Astrocyte of the hippocampus (primary cell): ENCODE results near the gene EFEMP1.
"Not testable (repeated sequence)": the region's sequence is repeated elsewhere in the genome, so short reads cannot be mapped to it uniquely, and the experiment has no call there.

Source experiments
- DNase-seq: peaks from one replicate; pipeline ENCODE4 v3.0.0; 2011; ENCODE audit warnings: low read depth, low spot score

The EFEMP1 gene

GRCh38 chr2:55865096-55865835, 58.3 kb downstream of the EFEMP1 start:
- DNase-seq: peak; percentile 51

GRCh38 chr2:55864351-55865084, 59.1 kb downstream of the EFEMP1 start:
- no peak for DNase-seq

GRCh38 chr2:55862673-55863390, 60.8 kb downstream of the EFEMP1 start:
- peak; percentile 98 for DNase-seq

GRCh38 chr2:55862246-55862645, 61.3 kb downstream of the EFEMP1 start:
- DNase-seq: peak; percentile 90

- DNase-seq: peak; percentile 41
Measured at GRCh38 chr2:55861733-55862132, 61.8 kb downstream of the EFEMP1 start.

GRCh38 chr2:55860832-55861231, 62.8 kb downstream of the EFEMP1 start:
- DNase-seq: no peak

- DNase-seq: no peak
Measured at GRCh38 chr2:55859875-55860274, 63.7 kb downstream of the EFEMP1 start.

GRCh38 chr2:55857766-55858165, 65.8 kb downstream of the EFEMP1 start:
- no peak for DNase-seq

- peak; percentile 62 for DNase-seq
Measured at GRCh38 chr2:55856936-55857335, 66.6 kb downstream of the EFEMP1 start.

GRCh38 chr2:55848096-55848495, 75.5 kb downstream of the EFEMP1 start:
- DNase-seq: no peak

- DNase-seq: no peak
Measured at GRCh38 chr2:55846426-55846825, 77.2 kb downstream of the EFEMP1 start.

- no peak for DNase-seq
Measured at GRCh38 chr2:55844986-55845385, 78.6 kb downstream of the EFEMP1 start.

- DNase-seq: no peak
Measured at GRCh38 chr2:55843994-55844345, 79.6 kb downstream of the EFEMP1 start.

- peak; percentile 92 for DNase-seq
Measured at GRCh38 chr2:55843096-55843993, 80.2 kb downstream of the EFEMP1 start.

- no peak for DNase-seq
Measured at GRCh38 chr2:55842046-55842445, 81.5 kb downstream of the EFEMP1 start.

- DNase-seq: no peak
Measured at GRCh38 chr2:55840460-55840859, 83.1 kb downstream of the EFEMP1 start.

- peak; percentile 56 for DNase-seq
Measured at GRCh38 chr2:55839182-55839819, 84.3 kb downstream of the EFEMP1 start.

GRCh38 chr2:55838653-55839052, 84.9 kb downstream of the EFEMP1 start:
- DNase-seq: no peak

GRCh38 chr2:55838117-55838516, 85.5 kb downstream of the EFEMP1 start:
- DNase-seq: not testable (repeated sequence)

GRCh38 chr2:55837073-55837472, 86.5 kb downstream of the EFEMP1 start:
- DNase-seq: no peak
